GM10248 (cell line): ENCODE results near the gene SYNC.
"Not testable (repeated sequence)": the region's sequence is repeated elsewhere in the genome, so short reads cannot be mapped to it uniquely, and the experiment has no call there.

Experiments
- CTCF ChIA-PET: fragments of 300-600 bp; sonication (Branson Sonifier 250); formaldehyde crosslinking; extraction: SDS; loops from one replicate; lab custom pipeline; 2021; ENCODE audit warnings: antibody characterized with exemption; lab: Yijun Ruan, JAX
- POLR2A ChIA-PET: fragments of 350-650 bp; sonication (Branson Sonifier 250); formaldehyde crosslinking; extraction: SDS; loops from one replicate; lab custom pipeline; 2020; ENCODE audit warnings: antibody characterized with exemption; lab: Yijun Ruan, JAX
- DNase-seq: peaks from one replicate; pipeline ENCODE4 v3.0.0; 2012; ENCODE audit errors: extremely low spot score
- CTCF ChIP-seq: IDR thresholded peaks from 2 replicates; pipeline ENCODE4 v1.5.1; 2012; ENCODE audit warnings: mild to moderate bottlenecking, low read depth; ENCODE audit errors: extremely low read depth, missing control alignments, control extremely low read depth

SYNC gene

GRCh38 chr1:32683397-32683796 is 19.2 kb downstream of the SYNC start:
- TF ChIP-seq CTCF, result no peak
- CTCF ChIA-PET, result interaction anchor here (1.3 kb wide), 1 partner anchor 163 kb away, joined by 4 read pairs; no protein-coding TSS in a partner anchor
- no peak for DNase-seq
- POLR2A ChIA-PET, result no interaction called here

- TF ChIP-seq CTCF, result no peak
- DNase-seq, result no peak
- ChIA-PET CTCF (interaction anchor here (1.3 kb wide), 1 partner anchor 162 kb away, joined by 4 read pairs; no protein-coding TSS in a partner anchor), POLR2A (no interaction called here)
Observed at GRCh38 chr1:32681999-32682398, 20.6 kb downstream of the SYNC start.

- no peak for TF ChIP-seq CTCF
- DNase-seq, result no peak
- POLR2A ChIA-PET, result no interaction called here
- CTCF ChIA-PET, result no interaction called here
Observed at GRCh38 chr1:32681509-32681908, 21.1 kb downstream of the SYNC start.

- ChIA-PET POLR2A (no interaction called here), CTCF (interaction anchor here (1.2 kb wide), 1 partner anchor 93 kb away, joined by 3 read pairs; no protein-coding TSS in a partner anchor)
Observed at GRCh38 chr1:32680642-32681041, 21.9 kb downstream of the SYNC start.

GRCh38 chr1:32679993-32680392 is 22.6 kb downstream of the SYNC start:
- ChIA-PET POLR2A (interaction anchor here (0.6 kb wide), 1 partner anchor 358 kb away, joined by 3 read pairs; no protein-coding TSS in a partner anchor), CTCF (interaction anchor here (1.2 kb wide), 1 partner anchor 93 kb away, joined by 3 read pairs; no protein-coding TSS in a partner anchor)

More at GRCh38 chr1:32680642-32681041, 21.9 kb downstream of the SYNC start:
- no peak for TF ChIP-seq CTCF
- no peak for DNase-seq

GRCh38 chr1:32676945-32677344 is 25.6 kb downstream of the SYNC start:
- ChIA-PET POLR2A (interaction anchor here (0.5 to 0.6 kb wide), 2 partner anchors 24 to 204 kb away, joined by 3 to 7 read pairs; no protein-coding TSS in a partner anchor), CTCF (interaction anchor here (1.6 kb wide), 1 partner anchor 97 kb away, joined by 4 read pairs; no protein-coding TSS in a partner anchor)
- DNase-seq, result no peak
- no peak for TF ChIP-seq CTCF

More at GRCh38 chr1:32679993-32680392, 22.6 kb downstream of the SYNC start:
- not testable (repeated sequence) for DNase-seq

GRCh38 chr1:32668716-32669115 is 33.9 kb downstream of the SYNC start:
- CTCF ChIA-PET, DNase-seq, POLR2A ChIA-PET: not testable (repeated sequence)
